NCI-H2171 treated with DMSO at 0.1 percent for 48 hours (cell line): ENCODE measurements around the gene UBE3B.

Experiments
- DNase-seq: peaks from one replicate; lab custom pipeline; 2025; lab: John Stamatoyannopoulos, UW

The UBE3B gene

DNA sequence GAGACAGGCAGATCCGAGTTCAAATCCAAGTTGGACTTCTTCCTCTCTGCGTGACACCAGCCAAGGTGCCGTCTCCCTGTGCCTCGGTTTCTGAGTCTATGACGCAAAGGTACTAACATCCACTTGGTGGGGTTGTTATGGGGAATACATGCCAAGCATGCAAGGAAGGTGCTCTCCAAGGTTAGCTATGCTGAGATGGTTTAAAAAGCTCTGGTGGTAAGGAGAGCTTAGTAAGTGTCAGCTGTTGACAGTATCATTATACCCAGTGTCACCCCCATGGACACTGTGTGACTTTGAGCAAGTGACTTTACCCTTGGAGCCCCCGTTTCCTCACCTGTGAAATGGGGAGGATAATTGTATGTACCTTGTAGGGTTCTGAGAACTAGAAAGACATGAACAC, 73.7 kb downstream of the UBE3B start:
- no peak for DNase-seq

DNA sequence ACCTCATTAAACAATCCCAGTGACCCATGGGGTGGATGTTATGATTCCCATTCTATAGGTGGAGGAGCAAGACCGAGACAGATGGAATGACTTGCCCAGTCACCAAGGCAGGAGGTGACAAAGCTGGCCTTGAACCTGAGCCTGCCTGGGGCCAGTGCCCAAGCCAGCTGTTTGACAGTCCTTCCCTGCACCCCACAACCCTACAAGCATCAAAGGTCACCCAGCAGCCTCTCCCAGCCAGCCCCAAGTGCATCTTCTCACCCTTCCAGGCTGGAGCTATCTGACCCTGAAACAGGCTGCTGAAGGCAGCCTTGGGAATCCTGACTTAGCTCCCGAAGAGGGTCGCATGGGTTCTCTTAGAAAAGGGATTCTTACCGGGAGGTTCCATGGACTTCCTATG, 75.5 kb downstream of the UBE3B start:
- DNase-seq, result no peak

DNA sequence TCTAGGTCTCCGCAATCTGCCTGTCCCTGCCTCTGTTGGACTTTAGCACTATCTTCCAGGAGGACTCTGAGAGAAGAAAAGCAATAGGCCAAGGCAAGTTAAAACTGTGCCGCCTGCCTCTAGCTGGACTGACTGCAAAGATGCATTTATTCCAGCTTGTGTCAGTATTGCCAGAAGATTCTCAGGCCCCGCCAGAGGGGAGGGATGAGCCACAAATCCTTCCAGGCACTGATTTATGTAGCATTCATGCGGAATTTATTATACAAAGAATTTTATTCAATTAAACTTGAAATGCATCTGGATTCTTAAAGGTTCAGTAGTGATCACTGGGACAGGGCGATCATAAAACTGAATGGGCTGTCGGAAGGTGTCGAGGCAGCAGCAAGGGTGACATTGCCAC, 76.0 kb downstream of the UBE3B start:
- no peak for DNase-seq

DNA sequence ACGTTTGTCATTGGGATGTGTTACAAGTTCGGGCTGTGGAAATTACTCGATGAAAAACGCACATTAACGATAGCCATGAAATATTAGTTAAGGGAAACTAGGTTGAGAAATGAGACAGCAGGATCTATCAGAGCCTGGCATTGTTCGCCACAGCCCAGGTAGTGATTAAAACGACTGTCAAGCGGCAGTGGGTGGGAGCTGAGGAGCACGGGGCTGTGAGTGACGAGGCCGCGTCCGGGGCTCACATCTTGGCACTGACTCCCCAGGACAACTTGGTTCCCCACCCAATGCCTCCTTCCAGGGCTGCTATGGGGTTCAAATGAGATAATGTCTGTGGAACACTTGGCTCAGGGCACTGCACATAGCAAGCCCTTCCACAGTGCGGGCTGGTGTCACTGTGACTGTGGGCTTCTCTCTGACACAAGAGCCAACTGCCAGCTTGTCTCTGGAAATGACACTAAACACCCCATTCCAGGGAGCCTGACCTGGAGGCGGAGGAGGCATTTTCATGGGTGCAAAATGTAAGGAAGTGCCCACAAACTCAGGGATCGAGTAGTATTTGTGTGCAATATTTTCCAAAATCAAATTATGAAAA, 76.6 kb downstream of the UBE3B start:
- DNase-seq, result no peak

DNA sequence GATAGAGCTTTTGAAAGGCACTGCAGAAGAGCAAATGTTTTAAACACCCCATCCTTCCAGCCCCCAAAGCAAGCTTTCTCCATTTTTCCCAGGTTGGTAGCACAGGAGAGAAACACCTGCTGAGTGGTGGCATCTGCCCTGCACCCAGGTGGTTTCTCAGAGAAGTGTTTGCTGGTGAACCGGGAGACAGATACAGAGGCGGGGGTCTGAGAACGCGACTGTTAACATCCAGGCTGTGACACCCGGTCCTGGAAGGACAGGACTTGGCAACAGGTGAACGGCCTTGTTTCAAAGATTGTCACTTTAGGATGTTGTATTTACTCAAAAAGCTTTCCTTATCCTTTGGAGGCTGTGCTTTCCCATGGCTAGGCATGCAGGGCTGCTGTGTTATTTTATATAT, 77.3 kb downstream of the UBE3B start:
- DNase-seq, result peak; percentile 29

DNA sequence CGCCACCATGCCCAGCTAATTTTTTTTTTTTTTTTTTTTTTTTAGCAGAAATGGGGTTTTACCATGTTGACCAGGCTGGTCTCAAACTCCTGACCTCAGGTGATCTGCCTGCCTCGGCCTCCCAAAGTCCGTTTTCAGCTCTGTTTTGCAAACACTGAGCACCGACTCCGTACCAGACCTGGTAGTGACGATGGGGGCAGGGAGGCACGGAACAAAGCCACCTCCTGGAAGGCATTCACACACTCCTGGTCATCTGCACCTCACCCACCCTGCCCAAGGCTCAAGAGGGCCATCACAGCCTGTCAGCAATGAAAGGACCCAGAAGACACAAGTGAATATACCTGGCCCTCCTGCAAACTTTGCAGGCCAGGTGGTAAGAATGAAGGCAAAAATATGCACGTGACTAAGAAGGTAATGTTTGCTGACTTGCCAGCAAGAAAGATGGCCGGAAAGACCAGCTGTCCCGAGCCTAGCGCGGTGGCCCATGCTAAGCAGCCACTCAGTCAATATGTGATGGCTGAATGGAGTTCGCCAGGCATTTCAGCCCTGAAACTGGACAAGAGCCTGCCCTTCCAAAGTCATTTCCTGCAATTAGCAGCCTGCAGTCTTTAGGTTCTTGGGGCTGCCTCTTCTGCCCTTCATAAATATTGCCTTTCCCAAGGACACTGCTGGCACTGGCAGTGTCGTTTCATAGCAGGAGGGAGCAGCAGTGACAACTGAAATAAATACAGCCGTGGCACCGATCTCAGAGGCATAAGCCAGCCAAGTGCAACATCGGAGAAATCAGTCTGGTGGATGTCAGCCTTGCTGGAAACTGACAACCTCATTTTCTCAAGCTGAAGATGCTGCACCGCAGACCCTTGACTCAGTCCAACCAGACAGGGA, 78.2 kb downstream of the UBE3B start:
- no peak for DNase-seq

DNA sequence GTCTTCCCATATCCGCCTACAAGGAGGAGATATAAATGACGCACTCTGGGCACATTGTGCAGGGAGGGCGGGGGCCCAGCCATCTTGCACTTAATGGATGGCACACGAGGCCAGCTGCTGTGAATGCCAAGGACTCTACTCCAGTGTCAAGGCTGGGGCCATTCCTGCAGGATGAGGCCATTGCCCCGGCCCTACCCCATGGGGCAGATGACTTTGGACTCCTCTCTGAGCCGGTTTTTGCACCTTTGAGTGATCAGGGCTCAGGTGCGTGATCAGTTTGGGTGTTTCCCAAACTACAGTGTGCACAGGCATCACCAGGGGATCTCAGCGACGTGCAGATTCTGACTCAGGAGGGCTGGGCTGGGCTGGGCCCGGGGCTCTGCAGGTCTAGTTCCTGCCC, 79.8 kb downstream of the UBE3B start:
- DNase-seq, result no peak

DNA sequence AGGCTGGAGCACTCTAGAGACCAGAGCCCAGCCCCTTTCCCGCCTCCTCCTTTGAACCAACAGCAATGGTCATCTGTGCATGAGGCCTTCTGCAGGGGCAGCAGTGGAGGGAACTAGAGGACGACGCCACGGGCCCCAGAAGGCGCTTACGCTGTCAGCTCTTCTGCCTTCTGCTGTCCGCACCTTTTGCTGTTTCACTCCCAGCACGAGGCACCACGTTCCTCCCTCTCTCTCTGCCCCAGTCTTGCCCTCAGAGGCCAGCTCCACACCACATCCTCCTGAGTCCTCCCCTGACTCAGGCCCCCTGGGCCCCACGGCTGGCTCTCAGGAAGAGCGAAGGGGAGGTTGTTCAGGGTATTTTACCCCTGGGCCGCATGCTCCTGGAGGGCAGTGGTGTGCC, 80.4 kb downstream of the UBE3B start:
- DNase-seq, result no peak

DNA sequence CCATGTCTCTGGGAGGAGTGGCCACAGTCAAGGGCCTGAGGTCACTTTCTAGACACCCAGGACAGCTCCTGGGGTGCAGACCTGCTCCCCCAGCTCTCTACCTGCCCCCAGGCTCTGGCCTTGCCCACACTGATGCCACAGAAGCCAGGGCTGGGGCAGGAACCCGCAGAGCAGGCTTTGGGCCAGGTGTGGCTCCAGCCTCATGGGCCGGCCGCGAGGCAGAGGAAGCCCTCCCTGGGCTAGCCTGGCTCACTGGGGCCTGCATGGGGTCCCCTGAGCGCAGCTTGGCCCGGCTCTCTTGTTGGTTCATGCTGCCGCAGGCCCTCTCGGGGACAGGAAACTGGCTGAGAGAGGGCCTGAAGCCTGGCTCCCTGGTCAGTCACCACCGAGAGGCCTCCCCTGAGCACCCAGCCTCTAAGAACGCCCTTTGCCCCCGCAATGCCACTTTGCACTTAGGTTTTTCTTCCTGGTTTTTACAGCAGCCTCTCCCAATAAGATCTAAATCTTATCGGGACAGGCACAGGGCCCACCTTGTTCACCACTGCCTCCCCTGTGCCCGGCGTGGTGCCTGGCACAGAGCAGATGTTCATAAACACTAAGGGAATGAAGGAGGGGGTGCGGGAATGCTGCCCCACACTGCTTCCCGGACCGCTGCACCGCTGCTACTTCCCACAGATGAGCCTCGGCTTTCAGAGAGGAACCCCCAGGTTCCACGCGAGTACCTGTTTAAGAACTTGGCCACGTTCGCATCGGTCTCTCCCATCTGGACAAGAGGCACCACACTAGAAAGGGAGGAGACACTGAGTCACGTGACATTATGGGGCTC, 81.2 kb downstream of the UBE3B start:
- DNase-seq, result no peak

DNA sequence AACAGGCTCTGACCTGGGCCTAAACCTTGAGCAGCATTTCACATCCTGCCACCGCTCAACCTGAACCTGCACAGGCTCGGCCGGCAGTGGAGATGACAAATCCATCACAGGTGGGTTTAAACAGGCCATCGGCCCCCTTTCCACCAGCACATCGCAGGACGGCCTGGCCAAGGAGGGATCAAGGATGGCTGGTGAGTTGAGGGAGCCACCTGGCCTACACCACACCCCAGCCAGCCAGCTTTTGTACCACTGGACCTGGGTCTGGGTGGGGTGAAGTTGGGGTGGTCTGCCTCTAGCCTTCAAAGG, 81.7 kb downstream of the UBE3B start:
- no peak for DNase-seq

DNA sequence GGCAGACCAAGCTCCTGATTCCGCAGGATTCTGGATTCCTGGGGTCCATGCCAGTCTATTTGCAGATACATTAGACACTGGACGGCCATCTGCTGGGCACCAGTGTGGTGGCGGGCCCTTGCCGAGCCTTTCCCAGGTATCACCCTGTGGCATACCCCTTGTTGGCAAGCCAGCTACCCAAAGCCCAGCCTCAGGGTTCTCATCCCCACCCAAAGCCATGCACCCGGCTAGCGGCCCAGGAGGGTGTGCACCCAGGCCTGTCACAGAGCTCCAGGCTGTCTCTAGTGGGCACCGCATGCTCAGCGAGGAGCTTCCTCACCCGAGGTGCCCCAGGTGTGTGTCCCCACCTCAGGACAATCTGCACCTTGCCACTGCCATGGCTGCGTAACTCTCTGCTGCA, 82.2 kb downstream of the UBE3B start:
- no peak for DNase-seq

DNA sequence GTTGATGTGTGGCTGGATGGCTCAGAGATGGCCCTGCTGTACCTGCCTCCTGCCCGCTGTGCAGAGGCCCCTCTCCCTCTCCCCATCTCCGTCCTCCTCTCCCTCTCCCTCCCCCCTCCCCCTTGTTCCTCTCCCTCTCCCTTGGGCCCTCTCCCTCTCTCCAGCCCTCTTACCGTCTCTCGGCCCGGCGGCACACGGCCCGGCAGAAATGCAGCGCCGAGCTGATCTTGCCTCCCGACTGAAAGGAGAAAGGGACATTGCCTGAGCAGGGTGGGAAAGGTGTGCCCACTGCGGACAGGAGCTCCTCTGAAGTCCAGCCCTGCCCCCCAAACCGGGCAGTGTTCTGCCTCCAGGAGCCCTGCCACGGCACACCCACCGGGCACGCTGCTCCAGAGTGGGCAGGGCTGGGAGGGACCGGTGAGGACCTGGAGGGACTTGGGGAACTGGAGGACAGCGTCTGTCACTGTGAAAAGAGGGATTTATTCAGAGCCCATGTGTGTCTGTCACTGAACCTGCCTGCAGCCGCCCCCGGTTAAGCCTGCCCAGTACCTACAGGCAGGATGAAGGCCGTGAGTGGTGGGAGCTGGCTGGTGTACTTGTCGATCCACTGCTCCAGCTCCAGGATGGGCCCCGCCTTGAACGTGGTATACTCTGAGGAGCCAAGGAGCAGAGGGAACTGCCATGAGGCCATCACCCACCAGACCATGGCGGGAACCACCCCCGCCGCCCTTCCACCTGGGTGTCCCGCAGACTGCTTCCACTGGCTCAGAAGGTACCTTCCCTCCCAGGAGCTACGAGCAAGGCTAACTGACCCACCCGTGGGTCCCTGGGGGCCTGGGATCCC, 83.7 kb downstream of the UBE3B start:
- DNase-seq, result no peak

DNA sequence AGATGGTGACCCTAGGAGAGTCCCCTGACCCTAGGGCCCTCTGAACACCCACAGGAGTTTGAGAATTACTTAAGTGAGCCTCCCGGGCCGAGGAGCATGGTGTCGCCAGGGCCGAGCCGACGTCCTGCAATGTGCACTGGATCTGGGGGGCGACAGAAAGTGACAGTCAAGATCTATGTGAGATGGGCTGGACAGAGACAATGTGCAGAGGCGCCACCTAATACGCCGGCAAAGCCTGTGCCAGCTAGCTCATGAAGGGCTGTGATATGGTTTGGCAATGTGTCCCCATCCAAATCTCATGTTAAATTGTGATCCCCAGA, 84.2 kb downstream of the UBE3B start:
- no peak for DNase-seq

DNA sequence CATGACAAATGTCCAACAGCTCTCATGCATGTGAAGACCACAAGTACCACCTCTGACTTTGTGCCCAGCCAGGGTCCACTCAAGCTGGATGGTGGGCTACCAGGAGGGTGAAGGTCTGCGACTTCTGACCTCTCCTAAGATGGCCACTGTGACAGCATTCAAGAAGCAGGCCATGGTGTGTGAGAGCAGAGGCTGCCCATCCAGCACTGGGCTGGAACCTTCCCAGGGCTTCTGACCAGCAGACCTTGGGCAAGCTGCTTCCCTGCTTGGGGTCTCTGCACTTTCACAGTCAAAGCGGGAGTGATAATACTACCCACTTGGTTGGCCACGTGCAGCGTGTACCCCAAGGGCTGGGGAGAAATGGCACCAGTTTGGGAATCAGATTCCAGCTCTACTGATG, 85.4 kb downstream of the UBE3B start:
- no peak for DNase-seq

DNA sequence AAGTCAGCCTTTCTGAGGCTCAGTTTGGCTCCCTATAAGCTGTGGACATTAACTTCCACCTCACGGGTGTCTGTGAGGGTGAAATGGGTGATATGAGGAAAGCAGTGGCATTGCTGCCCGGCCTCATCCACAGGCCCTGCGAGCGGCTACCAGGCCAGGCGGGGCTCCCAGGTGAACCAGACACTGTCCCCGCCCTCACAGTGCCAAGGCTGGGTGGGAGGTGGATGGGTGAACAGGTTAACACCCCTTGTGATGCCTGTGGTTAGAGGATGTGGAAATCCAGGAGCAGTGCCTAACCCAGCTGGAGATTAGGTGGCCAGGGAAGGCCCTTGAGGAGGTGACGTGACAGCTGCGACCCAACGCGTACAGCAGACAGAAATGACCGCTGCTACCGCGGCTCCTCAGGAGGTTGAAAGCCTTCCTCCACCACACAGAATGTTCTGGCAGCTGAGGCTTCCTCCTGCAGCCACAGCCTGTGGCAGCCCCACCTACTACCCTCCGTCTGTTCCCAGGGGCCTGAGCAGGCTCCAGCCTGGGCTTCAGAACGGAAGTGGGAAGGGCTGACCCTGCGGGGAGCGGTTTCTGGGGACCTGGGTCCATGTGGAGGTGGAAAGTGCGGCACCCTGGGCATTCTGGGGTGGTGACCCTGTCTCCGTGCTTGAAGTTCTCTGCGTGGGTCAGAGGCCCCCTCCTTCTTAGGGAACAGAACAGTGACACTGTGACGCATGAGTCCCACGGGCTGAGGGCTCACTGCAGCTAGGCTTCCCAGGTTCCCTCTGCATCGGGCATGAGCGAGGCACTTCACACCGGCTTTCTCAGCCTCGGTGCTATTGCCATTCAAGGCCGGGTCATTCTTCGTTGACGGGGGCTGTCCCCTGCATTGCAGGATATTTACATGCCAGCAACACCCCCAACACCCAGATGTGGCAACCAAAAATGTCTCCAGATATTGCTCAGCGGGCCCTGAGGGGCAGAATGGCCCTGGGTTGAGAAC, 86.2 kb downstream of the UBE3B start:
- DNase-seq, result no peak

DNA sequence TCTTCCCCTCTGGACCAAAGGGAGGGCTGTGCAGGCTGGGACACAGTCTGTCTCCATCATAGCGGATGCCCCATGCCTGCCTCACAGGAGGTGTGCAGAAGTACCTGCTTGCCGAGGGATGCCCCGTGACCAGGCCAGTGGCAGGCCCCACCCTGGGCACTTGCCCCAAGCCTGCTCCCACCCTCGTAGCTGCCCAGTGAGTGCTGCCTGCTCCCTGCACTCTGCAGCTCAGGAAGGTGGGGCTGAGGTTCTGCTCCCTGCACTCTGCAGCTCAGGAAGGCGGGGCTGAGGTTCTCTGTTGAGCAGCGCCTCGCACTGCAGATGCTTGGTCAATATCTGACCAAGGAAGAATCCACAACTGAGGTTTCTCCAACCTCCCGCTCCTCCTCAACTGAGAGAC, 89.0 kb downstream of the UBE3B start:
- no peak for DNase-seq

DNA sequence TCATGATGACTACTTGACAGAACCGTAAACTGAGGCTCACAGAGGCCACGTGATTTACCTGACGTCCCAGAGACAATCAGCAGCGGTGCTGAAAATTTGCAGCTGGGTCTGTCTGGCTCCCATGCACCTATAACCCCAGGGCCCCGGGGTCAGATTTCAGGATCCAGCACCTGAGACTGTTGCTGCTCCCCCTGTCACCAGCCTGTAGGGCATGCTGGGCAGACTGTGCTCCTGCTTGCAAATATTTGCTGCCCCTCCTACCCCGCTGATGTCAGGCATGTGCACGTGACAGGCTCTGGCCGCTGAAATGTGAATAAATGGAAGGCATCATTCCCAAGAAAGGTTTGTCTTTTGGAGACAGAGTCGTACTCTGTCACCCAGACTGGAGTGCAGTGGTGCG, 89.9 kb downstream of the UBE3B start:
- peak; percentile 57 for DNase-seq

DNA sequence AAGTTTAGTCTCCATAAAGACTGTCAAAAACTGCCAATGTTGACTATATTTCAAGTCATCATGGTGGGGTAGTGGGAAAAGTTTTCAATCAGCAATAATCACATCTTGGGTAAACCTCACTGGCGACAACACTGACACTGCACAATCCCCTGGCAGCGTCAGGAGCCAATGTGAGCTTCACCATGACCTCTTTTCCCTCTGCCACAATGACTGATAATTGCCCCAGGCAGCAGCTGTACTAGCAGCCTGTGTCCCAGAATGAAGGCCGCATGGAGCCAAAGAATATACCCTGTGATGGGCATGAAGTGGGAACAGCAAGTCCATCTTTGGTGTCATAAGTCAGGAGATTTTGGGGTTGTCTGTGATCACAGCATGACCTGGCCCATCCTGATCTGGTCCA, 90.5 kb downstream of the UBE3B start:
- DNase-seq, result no peak

DNA sequence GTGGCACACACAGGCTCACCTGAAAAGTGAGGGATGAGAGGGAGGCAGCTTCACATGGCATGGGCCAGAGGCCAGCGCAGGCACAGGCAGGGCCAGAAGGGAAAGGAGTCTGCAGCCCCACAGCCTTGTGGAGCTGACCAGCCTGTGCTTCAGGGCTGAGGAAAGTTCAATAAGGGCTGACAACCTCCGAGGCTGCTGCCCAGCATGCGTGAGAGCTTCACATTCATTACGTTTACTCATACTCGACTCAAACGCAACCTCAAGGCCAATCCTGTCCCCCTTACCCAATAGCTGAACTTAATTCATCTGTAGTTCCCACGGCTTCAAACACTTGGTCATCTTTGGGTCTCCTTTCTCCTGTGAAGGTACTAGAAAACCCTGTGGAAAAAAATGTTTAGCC, 91.1 kb downstream of the UBE3B start:
- DNase-seq, result no peak

DNA sequence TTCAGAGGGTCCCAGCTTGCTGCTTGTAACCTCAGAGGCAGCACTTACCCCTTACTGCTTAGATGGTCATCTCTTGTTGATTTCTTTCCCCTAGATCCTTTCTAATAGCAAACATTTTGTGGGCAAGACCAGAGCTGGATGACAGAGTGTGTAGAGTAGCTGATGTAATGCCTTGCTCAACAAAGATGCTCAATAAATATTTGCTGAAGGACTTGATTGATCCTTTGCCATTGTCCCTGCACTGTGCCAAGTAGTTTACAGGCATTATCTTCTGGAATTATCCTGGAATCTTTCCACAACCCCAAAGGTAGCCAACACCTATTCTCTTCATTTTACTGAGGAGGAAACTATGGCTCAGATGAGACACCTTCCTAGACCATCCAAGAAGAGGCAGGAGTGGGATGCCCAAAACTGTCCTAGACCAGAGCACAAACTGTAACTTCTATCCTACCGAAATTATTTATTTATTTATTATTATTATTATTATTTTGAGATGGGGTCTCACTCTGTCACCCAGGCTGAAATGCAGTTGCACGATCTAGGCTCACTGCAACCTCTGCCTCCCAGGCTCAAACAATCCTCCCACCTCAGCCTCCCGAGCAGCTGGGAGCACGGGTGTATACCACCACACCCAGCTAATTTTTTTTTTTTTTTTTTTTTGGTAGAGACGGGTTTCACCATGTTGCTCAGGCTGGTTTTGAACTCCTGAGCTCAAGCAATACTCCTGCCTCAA, 94.5 kb downstream of the UBE3B start:
- DNase-seq, result no peak

DNA sequence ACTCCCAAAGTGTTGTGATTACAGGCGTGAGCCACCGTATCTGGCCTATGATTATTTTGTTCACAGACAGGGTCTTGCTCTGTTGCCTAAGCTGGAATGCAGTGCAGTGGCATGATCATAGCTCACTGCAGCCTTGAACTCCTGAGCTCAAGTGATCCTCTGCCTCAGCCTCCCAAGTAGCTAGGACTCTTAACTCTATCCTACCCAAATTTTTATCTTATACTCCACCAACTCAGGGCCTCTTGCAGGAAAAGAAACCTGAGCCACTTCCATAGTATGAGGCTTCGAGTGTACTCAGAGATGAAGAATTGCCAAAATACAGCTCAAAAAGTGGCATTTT, 95.0 kb downstream of the UBE3B start:
- no peak for DNase-seq
